Endothelial cell of umbilical vein (primary cell): Measurements from ENCODE around the gene HECTD4.

Source experiments
- CTCF ChIP-seq, 2 donors: IDR thresholded peaks; 1 replicate in 1 of 2; 2 replicates in 1 of 2; pipeline ENCODE4 v1.5.1; 2011; ENCODE audit warnings: low read length in 2 of 2, mild to moderate bottlenecking in 2 of 2, moderate library complexity in 2 of 2, control low read depth in 1 of 2, inconsistent platforms in 1 of 2, low read depth in 1 of 2; ENCODE audit not compliant: insufficient read depth in 1 of 2; ENCODE audit errors: extremely low read depth in 1 of 2
- EZH2 ChIP-seq: IDR thresholded peaks from 2 replicates; pipeline ENCODE4 v1.6.1; 2012; ENCODE audit warnings: borderline replicate concordance, low read depth, mild to moderate bottlenecking, moderate library complexity, low read length, inconsistent platforms; ENCODE audit not compliant: severe bottlenecking
- FOS ChIP-seq: IDR thresholded peaks from 2 replicates; pipeline ENCODE4 v1.6.1; 2011; ENCODE audit warnings: mild to moderate bottlenecking, low read length, moderate library complexity, borderline replicate concordance; ENCODE audit not compliant: insufficient read depth
- GATA2 ChIP-seq: IDR thresholded peaks from 2 replicates; pipeline ENCODE4 v1.7.0; 2011; ENCODE audit warnings: low read depth, mild to moderate bottlenecking, moderate library complexity, mixed read lengths, low read length; ENCODE audit not compliant: insufficient read length, insufficient read depth
- JUN ChIP-seq: IDR thresholded peaks from 2 replicates; pipeline ENCODE4 v1.6.1; 2011; ENCODE audit warnings: borderline replicate concordance, low read depth; ENCODE audit not compliant: insufficient read length, insufficient read depth
- MAX ChIP-seq: IDR thresholded peaks from 2 replicates; pipeline ENCODE4 v1.6.1; 2011; ENCODE audit not compliant: insufficient read depth, insufficient read length
- MYC ChIP-seq: IDR thresholded peaks from one replicate; pipeline ENCODE4 v1.6.1; 2011; ENCODE audit warnings: mild to moderate bottlenecking, low read depth, low read length
- POLR2A ChIP-seq: IDR thresholded peaks from 2 replicates; pipeline ENCODE4 v1.6.1; 2012; ENCODE audit warnings: low read depth, mild to moderate bottlenecking, control low read depth, low read length
- POLR2AphosphoS5 ChIP-seq: IDR thresholded peaks from 2 replicates; pipeline ENCODE4 v1.6.1; 2012; ENCODE audit warnings: low read depth, mild to moderate bottlenecking, control low read depth, low read length, moderate library complexity; ENCODE audit not compliant: insufficient read depth

DNA sequence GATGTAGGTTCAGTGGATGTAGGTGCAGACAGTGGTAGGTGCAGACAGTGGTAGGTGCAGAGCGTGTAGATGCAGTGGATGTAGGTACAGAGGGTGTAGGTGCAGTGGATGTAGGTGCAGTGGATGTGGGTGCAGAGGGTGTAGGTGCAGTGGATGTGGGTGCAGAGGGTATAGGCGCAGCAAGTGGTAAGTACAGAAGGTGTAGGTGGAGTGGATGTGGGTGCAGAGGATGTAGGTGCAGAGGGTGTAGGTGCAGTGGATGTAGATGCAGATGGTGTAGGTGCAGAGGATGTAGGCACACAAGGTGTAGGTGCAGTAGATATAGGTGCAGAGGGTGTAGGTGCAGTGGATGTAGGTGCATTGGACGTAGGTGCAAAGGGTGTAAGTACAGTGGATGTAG is 86.0 kb downstream of the HECTD4 start:
- TF ChIP-seq POLR2A = no peak
- no peak for TF ChIP-seq CTCF (IDR thresholded peaks at IDR 0.05; ENCODE audit: extremely low read depth in 1 of 2, insufficient read depth in 1 of 2, low read depth in 1 of 2, low read length in 2 of 2)
- TF ChIP-seq EZH2 = no peak
- no peak for TF ChIP-seq MAX
- TF ChIP-seq MYC = no peak
- TF ChIP-seq POLR2AphosphoS5 = no peak
- TF ChIP-seq FOS = no peak
- no peak for TF ChIP-seq JUN
- TF ChIP-seq GATA2 = no peak
